ENCODE results near the gene KRT36. TPM values are rescaled to one million over a fixed set of nuclear protein-coding genes. Genes with fewer than 3 reads are reported as not detected.

KRT36 gene
- total and polyA plus RNA-seq, 2 of the 8 experiments (the other 6 are each of a cell fraction or from before 2014, with no cell fraction given) = not detected

GRCh38 chr17:41466988-41467387 lies 22.7 kb downstream of the KRT36 start, which contains the start of gene KRT32 (continued):
- no peak for TF ChIP-seq CHD7 (IDR thresholded peaks at IDR 0.05; ENCODE audit: insufficient replicate concordance, low read length)
- no peak for TF ChIP-seq NRF1 (IDR thresholded peaks at IDR 0.05; ENCODE audit: low read depth, low read length)
- TF ChIP-seq TBP (IDR thresholded peaks at IDR 0.05; ENCODE audit: low read depth, low read length) = no peak
- TF ChIP-seq HDAC6 (IDR thresholded peaks at IDR 0.05; ENCODE audit: low read depth, low read length) = no peak
- TF ChIP-seq TEAD4 (IDR thresholded peaks at IDR 0.05; ENCODE audit: low read depth, low read length) = no peak
- no peak for TF ChIP-seq E2F6 (IDR thresholded peaks at IDR 0.05)
- TF ChIP-seq RXRA (IDR thresholded peaks at IDR 0.05; ENCODE audit: insufficient read depth, low read depth, low read length) = no peak
- TF ChIP-seq FOSL1 (IDR thresholded peaks at IDR 0.05; ENCODE audit: insufficient read depth, low read depth, low read length) = no peak
- no peak for TF ChIP-seq TAF7 (optimal IDR thresholded peaks at IDR 0.05; ENCODE audit: borderline replicate concordance, low read depth, low read length)
- TF ChIP-seq CTBP2 (IDR thresholded peaks at IDR 0.05; ENCODE audit: borderline replicate concordance, insufficient read depth, insufficient read length, low read length) = no peak
- TF ChIP-seq EGR1 (IDR thresholded peaks at IDR 0.05; ENCODE audit: borderline replicate concordance, low read depth, low read length) = no peak
